ENCODE data around the gene STAT6.

Gene STAT6

GRCh38 chr12:57146092-57146491, 34.9 kb upstream of the STAT6 start:
- DNase-seq (ENCODE audit: low read depth): no peak

GRCh38 chr12:57145460-57146059, 34.4 kb upstream of the STAT6 start:
- no peak for DNase-seq (ENCODE audit: low read depth)

GRCh38 chr12:57143454-57143853, 32.3 kb upstream of the STAT6 start:
- no peak for DNase-seq (ENCODE audit: low read depth)

- no peak for DNase-seq (ENCODE audit: low read depth)
Observed at GRCh38 chr12:57142727-57143126, 31.6 kb upstream of the STAT6 start.

GRCh38 chr12:57142121-57142520, 31.0 kb upstream of the STAT6 start:
- no peak for DNase-seq (ENCODE audit: low read depth)

- DNase-seq (ENCODE audit: low read depth): no peak
Observed at GRCh38 chr12:57141249-57141648, 30.1 kb upstream of the STAT6 start.

GRCh38 chr12:57139796-57140649, 28.9 kb upstream of the STAT6 start:
- DNase-seq (ENCODE audit: low read depth): no peak

- DNase-seq (ENCODE audit: low read depth): no peak
Observed at GRCh38 chr12:57138526-57139272, 27.5 kb upstream of the STAT6 start.

GRCh38 chr12:57135527-57136326, 24.6 kb upstream of the STAT6 start:
- no peak for DNase-seq (ENCODE audit: low read depth)

GRCh38 chr12:57134949-57135348, 23.8 kb upstream of the STAT6 start:
- DNase-seq (ENCODE audit: low read depth): no peak

- no peak for DNase-seq (ENCODE audit: low read depth)
Observed at GRCh38 chr12:57133916-57134315, 22.8 kb upstream of the STAT6 start.

GRCh38 chr12:57133013-57133569, 21.9 kb upstream of the STAT6 start:
- DNase-seq (ENCODE audit: low read depth): no peak

GRCh38 chr12:57131896-57132744, 21.0 kb upstream of the STAT6 start:
- no peak for DNase-seq (ENCODE audit: low read depth)

GRCh38 chr12:57130941-57131340, 19.8 kb upstream of the STAT6 start:
- DNase-seq (ENCODE audit: low read depth): no peak

- DNase-seq (ENCODE audit: low read depth): no peak
Observed at GRCh38 chr12:57129889-57130288, 18.7 kb upstream of the STAT6 start.

GRCh38 chr12:57129321-57129842, 18.2 kb upstream of the STAT6 start:
- no peak for DNase-seq (ENCODE audit: low read depth)

GRCh38 chr12:57128519-57129247, 17.5 kb upstream of the STAT6 start:
- DNase-seq (ENCODE audit: low read depth): no peak

GRCh38 chr12:57127726-57128518, 16.8 kb upstream of the STAT6 start, which contains the start of gene LRP1:
Gene LRP1 (plus strand): TSS chr12:57128483. CDS start chr12:57128965, 482 bp downstream.
- DNase-seq (ENCODE audit: low read depth): peak; percentile 67
